ENCODE results near the gene SLC6A7. TPM values are rescaled to one million over a fixed set of nuclear protein-coding genes. Genes with fewer than 3 reads are reported as not detected.

The SLC6A7 gene
- total RNA-seq, 1 donor from 2014 or later: not detected

DNA sequence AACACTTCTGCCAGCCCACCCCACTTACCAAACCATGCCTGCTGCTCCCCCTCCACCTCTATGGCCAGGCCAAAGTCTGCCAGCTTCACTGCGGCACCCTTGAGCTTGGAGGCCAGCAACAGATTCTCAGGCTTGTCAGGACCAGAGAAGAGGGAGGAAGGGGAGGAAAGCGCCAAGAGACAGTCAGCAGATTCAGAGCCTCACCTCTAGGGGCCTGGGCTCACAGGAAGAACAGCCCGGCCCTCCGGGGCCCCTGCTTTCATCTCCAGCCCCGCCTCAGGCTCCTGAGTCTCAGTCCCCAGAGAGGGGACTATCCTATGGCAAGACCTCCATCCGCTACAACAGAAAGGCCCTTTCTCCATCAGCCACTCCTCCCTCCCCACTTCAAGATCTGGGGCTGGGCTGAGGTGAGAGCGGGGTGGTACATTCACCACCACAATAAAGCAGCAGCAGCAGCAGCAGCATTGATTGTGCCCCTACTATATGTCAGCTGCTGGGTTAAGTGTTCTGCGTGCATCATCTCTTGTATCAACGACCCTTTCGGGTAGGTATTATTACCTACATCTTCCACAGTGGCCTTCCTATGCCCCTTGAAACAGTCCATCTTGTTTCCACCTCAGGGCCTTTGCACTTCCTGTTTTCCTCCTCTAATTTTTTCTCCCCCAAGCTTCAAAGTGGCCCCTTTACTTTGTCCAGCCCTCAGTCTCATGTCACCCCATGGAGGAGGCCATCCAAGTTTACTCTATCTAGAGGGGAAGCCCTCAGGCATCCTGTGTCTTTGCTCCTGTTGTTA is 63.8 kb downstream of the SLC6A7 start:
- Mint-ChIP-seq H3K36me3 (ENCODE audit: low read depth) (no peaks in the 10 kb centered on the region), H3K4me3 (no peak overlapping the region), H3K9me3 (no peaks in the 10 kb centered on the region), H3K4me1 (no peaks in the 10 kb centered on the region), H3K27me3 (peaks cover 5% of the 10 kb centered on the region), H3K27ac (no peak overlapping the region)
- CTCF ChIA-PET: no interaction called here
- ATAC-seq (ENCODE audit: low read depth): no peak
- DNase-seq: no peak
- intact Hi-C loops (cut with micrococcal nuclease): no loop called here
- POLR2A ChIA-PET: no interaction called here
- TF ChIP-seq, protein P1, sequence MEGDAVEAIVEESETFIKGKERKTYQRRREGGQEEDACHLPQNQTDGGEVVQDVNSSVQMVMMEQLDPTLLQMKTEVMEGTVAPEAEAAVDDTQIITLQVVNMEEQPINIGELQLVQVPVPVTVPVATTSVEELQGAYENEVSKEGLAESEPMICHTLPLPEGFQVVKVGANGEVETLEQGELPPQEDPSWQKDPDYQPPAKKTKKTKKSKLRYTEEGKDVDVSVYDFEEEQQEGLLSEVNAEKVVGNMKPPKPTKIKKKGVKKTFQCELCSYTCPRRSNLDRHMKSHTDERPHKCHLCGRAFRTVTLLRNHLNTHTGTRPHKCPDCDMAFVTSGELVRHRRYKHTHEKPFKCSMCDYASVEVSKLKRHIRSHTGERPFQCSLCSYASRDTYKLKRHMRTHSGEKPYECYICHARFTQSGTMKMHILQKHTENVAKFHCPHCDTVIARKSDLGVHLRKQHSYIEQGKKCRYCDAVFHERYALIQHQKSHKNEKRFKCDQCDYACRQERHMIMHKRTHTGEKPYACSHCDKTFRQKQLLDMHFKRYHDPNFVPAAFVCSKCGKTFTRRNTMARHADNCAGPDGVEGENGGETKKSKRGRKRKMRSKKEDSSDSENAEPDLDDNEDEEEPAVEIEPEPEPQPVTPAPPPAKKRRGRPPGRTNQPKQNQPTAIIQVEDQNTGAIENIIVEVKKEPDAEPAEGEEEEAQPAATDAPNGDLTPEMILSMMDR (IDR thresholded peaks at IDR 0.05): no peak

DNA sequence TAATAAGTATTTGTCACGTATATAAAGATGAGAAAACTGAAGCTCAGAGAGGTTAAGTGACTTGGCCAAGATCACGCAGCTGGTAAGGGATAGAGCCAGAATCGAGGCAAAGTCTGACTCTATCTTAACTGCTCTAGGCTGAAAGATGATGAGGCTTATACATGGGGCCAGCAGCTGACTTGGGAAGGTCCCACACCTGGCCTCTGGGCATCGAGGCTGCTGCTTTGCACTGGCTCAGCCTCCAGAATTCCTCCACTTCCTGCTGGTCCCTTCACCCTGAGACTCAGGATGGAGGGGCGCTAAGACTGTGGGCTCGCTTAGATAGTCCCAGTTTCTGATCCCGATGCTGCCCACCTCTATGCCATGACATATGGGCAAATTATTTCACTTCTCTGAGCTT is 64.5 kb downstream of the SLC6A7 start:
- ChIA-PET CTCF (no interaction called here), POLR2A (no interaction called here)
- no peak overlapping the region for H3K27ac Mint-ChIP-seq
- ATAC-seq (ENCODE audit: low read depth) (no peak), DNase-seq (no peak)
- no peaks in the 10 kb centered on the region for H3K4me1 Mint-ChIP-seq
- TF ChIP-seq, protein P1 (IDR thresholded peaks at IDR 0.05): no peak
- no peaks in the 10 kb centered on the region for H3K36me3 Mint-ChIP-seq (ENCODE audit: low read depth)
- intact Hi-C loops (cut with micrococcal nuclease): no loop called here
- H3K9me3 Mint-ChIP-seq: no peaks in the 10 kb centered on the region
- H3K27me3 Mint-ChIP-seq: peaks cover 3% of the 10 kb centered on the region
- no peak overlapping the region for H3K4me3 Mint-ChIP-seq

DNA sequence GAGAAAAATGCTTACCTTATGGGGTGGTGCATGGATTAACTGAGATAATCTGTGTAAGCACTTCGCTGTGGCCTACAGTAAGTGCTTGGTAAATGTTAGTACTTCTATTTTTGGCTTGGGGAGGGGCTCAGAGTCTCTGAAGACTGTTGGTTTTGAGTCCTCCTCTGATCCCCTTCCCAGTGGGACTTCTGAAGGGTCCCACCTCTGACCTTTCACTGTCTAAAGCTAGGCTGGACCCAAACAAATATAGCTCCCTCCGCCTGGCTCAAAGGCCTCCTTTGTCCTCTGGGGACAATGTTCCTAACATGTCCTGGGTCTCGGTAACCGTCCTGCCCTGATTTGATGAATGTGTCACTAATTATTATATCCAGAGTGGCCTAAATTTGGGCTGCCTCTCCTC is 64.9 kb downstream of the SLC6A7 start:
- ATAC-seq (ENCODE audit: low read depth): no peak
- DNase-seq: no peak
- no peaks in the 10 kb centered on the region for H3K9me3 Mint-ChIP-seq
- intact Hi-C loops (cut with micrococcal nuclease): no loop called here
- no peaks in the 10 kb centered on the region for H3K4me1 Mint-ChIP-seq
- CTCF ChIA-PET: no interaction called here
- H3K36me3 Mint-ChIP-seq (ENCODE audit: low read depth): no peaks in the 10 kb centered on the region
- H3K27ac Mint-ChIP-seq: no peak overlapping the region
- POLR2A ChIA-PET: no interaction called here
- peaks cover 2% of the 10 kb centered on the region for H3K27me3 Mint-ChIP-seq
- no peak overlapping the region for H3K4me3 Mint-ChIP-seq
- TF ChIP-seq, protein P1 (IDR thresholded peaks at IDR 0.05): no peak

DNA sequence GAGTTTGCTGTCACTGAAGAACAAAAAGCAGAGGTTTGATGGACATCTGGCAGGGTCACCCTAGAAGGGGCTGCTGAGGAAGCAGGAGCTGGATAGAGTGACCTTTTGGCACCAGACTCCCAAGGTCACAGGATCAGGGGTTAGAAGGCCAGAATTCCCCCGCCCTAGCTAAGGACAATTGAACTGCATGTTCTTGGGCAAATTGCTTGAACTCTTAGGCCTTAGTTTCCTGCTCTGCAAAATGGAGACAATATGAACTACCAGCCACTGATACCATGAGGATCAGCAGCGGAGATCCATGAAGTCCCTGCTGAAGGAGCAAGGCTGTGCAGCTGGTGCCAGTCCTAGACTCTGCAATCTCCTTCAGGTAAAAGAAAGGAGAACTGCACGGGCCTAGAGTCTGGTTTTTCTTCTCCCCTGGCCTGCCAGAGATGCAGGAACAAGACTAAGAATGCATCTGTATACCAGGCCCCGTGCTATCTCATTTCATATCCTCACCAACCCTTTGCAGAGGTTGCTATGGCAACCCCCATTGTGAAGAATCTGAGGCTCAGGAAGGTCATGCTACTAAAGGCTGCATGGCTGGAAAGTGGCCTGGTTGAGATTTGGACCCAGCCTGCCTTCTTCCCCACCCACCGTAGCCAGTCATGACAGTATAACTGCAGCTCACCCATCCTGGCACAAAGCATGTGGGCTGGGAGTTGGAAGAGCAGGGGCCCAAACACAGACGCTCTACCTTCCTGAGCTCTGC is 66.0 kb downstream of the SLC6A7 start:
- CTCF ChIA-PET: no interaction called here
- intact Hi-C loops (cut with micrococcal nuclease): no loop called here
- no peaks in the 10 kb centered on the region for H3K9me3 Mint-ChIP-seq
- no peak overlapping the region for H3K4me3 Mint-ChIP-seq
- H3K27ac Mint-ChIP-seq: no peak overlapping the region
- no peaks in the 10 kb centered on the region for H3K27me3 Mint-ChIP-seq
- H3K36me3 Mint-ChIP-seq (ENCODE audit: low read depth): no peaks in the 10 kb centered on the region
- TF ChIP-seq, protein P1 (IDR thresholded peaks at IDR 0.05): no peak
- POLR2A ChIA-PET: no interaction called here
- no peaks in the 10 kb centered on the region for H3K4me1 Mint-ChIP-seq
- no peak for ATAC-seq (ENCODE audit: low read depth)
- no peak for DNase-seq

DNA sequence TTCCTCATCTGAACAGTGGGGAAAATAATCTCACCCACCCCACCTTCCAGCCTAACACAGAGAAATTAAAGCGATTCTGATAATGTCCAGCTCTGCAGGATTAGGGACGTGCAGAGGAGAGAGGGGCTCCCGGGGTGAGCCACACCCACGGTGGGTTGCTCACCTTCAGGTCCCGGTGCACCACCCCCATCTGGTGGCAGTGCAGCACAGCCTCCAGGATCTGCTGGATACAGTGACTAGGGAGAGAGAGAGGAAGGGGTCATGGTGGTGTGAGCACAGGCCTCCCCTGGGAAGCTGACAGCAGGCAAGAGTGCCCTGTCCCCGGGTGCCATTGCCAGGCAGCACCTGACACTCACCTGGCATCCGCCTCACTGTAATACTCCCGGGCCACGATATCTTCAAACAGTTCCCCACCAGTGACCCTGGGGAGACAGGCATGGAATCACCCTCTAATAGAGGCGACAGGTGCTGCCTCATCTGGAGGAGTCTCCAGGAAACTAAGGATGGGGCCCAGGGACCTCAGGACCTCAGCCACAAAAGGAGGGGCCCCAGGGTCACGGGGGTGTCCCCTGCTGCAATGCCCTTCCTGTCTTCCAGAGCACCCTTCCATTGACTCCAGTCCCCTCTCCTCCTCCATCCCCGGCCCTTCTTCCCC is 66.7 kb downstream of the SLC6A7 start:
- TF ChIP-seq, protein P1 (IDR thresholded peaks at IDR 0.05): no peak
- no peaks in the 10 kb centered on the region for H3K9me3 Mint-ChIP-seq
- no peaks in the 10 kb centered on the region for H3K4me1 Mint-ChIP-seq
- DNase-seq (no peak), ATAC-seq (ENCODE audit: low read depth) (no peak)
- intact Hi-C loops (cut with micrococcal nuclease): no loop called here
- no peak overlapping the region for H3K27ac Mint-ChIP-seq
- ChIA-PET POLR2A (no interaction called here), CTCF (no interaction called here)
- H3K36me3 Mint-ChIP-seq (ENCODE audit: low read depth): no peaks in the 10 kb centered on the region
- no peaks in the 10 kb centered on the region for H3K27me3 Mint-ChIP-seq
- H3K4me3 Mint-ChIP-seq: no peak overlapping the region
